ENCODE results near the gene ENO2.
A peak's percentile ranks its signal among the peaks of the same experiment; 100 is the strongest.

Gene ENO2

DNA sequence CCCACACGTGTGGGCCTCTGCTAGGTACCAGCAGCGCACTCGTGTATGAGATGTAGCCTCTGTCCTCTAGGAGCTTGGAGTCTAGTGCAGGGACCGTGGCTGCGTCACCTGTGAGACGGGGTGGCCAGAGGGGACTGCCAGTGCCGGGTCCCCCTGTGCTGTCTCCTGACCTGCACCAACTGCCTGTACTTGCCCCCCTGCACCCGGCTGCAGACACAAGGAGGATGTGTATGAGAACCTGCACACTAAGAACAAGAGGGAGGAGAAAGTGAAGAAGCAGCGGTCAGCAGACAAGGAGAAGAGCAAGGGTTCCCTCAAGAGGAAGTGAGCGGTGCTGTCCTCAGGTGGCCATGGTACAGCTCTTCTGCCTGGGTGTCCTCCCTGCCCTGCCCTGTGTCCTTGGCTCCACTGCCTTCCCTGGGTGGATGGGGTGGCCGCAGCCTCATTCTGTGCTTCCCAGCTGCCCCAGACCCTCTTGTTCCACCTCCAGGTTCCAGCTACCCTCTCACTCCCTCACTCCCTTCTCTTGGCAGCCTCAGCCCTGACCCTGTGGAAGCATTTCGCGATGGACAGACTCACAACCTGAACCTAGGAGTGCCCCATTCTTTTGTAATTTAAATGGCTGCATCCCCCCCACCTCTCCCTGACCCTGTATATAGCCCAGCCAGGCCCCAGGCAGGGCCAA lies 46.4 kb downstream of the ENO2 start:
- Histone ChIP-seq H3K27ac (ENCODE audit: low read length) (peak overlapping the region; percentile 43), H2AFZ (ENCODE audit: low read depth, low read length) (no peak overlapping the region), H3K4me3 (ENCODE audit: low read length) (peak overlapping the region; percentile 29; the same call in 1 of the 2 replicates), H3K4me2 (ENCODE audit: low read length) (peak overlapping the region; percentile 53), H3K36me3 (replicated peaks; ENCODE audit: low read depth, low read length) (peaks cover 43% of the 10 kb centered on the region), H4K20me1 (ENCODE audit: insufficient read depth, low read length) (no peaks in the 10 kb centered on the region), H3K9me3 (ENCODE audit: insufficient read depth, low read length) (no peaks in the 10 kb centered on the region), H3K27me3 (ENCODE audit: low read depth, low read length) (no peaks in the 10 kb centered on the region), H3K4me1 (ENCODE audit: low read length) (peaks cover 55% of the 10 kb centered on the region), H3K79me2 (ENCODE audit: low read length) (no peaks in the 10 kb centered on the region), H3K9ac (ENCODE audit: low read length) (peak overlapping the region; percentile 48; the same call in 1 of the 2 replicates)
- TF ChIP-seq EZH2phosphoT487 (IDR thresholded peaks at IDR 0.05; ENCODE audit: low read depth) = no peak
- TF ChIP-seq, protein P1, sequence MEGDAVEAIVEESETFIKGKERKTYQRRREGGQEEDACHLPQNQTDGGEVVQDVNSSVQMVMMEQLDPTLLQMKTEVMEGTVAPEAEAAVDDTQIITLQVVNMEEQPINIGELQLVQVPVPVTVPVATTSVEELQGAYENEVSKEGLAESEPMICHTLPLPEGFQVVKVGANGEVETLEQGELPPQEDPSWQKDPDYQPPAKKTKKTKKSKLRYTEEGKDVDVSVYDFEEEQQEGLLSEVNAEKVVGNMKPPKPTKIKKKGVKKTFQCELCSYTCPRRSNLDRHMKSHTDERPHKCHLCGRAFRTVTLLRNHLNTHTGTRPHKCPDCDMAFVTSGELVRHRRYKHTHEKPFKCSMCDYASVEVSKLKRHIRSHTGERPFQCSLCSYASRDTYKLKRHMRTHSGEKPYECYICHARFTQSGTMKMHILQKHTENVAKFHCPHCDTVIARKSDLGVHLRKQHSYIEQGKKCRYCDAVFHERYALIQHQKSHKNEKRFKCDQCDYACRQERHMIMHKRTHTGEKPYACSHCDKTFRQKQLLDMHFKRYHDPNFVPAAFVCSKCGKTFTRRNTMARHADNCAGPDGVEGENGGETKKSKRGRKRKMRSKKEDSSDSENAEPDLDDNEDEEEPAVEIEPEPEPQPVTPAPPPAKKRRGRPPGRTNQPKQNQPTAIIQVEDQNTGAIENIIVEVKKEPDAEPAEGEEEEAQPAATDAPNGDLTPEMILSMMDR (IDR thresholded peaks at IDR 0.05; ENCODE audit: low read depth, low read length) = peak; percentile 41

DNA sequence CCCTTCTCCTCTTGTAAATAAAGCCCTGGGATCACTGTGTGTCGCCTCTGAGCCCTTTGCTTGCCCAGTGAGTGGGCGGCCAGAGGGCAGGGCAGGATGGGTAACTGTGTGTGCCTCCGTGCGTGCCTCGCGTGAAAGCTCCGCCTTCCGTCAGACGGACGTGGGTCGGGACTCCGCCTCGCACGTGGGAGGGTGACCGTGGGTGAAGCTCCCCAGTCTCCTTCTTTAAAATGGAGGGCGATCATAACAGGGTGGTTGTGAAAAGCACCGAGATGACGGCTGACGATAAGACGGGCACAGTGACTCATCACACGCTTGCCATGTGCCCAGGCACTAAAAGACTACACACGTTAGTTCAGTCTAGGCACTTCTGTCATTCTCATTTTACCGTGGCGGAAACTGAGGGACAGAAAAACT lies 46.9 kb downstream of the ENO2 start:
- H3K27ac ChIP-seq (ENCODE audit: low read length) = peak overlapping the region; percentile 43
- peak overlapping the region; percentile 29; the same call in 1 of the 2 replicates for H3K4me3 ChIP-seq (ENCODE audit: low read length)
- H2AFZ ChIP-seq (ENCODE audit: low read depth, low read length) = no peak overlapping the region
- peak overlapping the region; percentile 53 for H3K4me2 ChIP-seq (ENCODE audit: low read length)
- peaks cover 43% of the 10 kb centered on the region for H3K36me3 ChIP-seq (replicated peaks; ENCODE audit: low read depth, low read length)
- peak overlapping the region; percentile 48; the same call in 1 of the 2 replicates for H3K9ac ChIP-seq (ENCODE audit: low read length)
- peaks cover 55% of the 10 kb centered on the region for H3K4me1 ChIP-seq (ENCODE audit: low read length)
- TF ChIP-seq, protein P1 (IDR thresholded peaks at IDR 0.05; ENCODE audit: low read depth, low read length) = no peak
- TF ChIP-seq EZH2phosphoT487 (IDR thresholded peaks at IDR 0.05; ENCODE audit: low read depth) = no peak
- no peaks in the 10 kb centered on the region for H3K79me2 ChIP-seq (ENCODE audit: low read length)
- no peaks in the 10 kb centered on the region for H4K20me1 ChIP-seq (ENCODE audit: insufficient read depth, low read length)
- H3K9me3 ChIP-seq (ENCODE audit: insufficient read depth, low read length) = no peaks in the 10 kb centered on the region
- no peaks in the 10 kb centered on the region for H3K27me3 ChIP-seq (ENCODE audit: low read depth, low read length)

DNA sequence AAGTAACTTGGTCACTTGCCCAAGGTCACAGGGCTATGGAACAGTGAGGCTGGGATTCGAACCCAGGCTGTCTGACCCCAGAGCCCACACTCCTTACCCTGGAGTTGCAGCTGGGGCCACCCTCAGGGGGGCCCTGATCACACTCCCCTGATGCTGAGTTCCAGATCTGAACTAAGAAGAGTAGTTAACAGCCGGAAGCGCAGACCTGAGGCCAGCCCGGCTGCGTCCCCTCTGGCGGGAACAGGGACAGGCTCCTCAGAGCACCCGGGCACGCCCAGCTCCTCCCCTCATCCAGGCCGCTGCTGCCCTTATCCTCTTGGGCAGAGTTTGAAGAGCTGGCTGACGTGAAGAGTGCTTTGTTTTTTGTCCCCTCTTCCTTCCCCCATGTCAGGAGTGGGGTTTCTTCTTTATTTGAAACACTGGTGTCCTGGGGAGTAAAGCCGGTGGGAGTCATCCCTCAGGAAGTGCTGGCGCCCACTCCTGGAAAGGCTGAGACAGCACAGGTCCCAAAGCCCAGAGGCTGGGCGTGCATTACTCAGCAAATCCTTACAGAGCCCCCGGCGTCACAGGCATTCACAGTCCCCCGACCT lies 47.4 kb downstream of the ENO2 start:
- peaks cover 55% of the 10 kb centered on the region for H3K4me1 ChIP-seq (ENCODE audit: low read length)
- no peaks in the 10 kb centered on the region for H3K27me3 ChIP-seq (ENCODE audit: low read depth, low read length)
- TF ChIP-seq, protein P1 (IDR thresholded peaks at IDR 0.05; ENCODE audit: low read depth, low read length) = peak; percentile 40
- no peak for TF ChIP-seq EZH2phosphoT487 (IDR thresholded peaks at IDR 0.05; ENCODE audit: low read depth)
- peak overlapping the region; percentile 48; the same call in 1 of the 2 replicates for H3K9ac ChIP-seq (ENCODE audit: low read length)
- no peak overlapping the region for H2AFZ ChIP-seq (ENCODE audit: low read depth, low read length)
- peak overlapping the region; percentile 43 for H3K27ac ChIP-seq (ENCODE audit: low read length)
- H3K4me3 ChIP-seq (ENCODE audit: low read length) = peak overlapping the region; percentile 29; the same call in 1 of the 2 replicates
- H3K9me3 ChIP-seq (ENCODE audit: insufficient read depth, low read length) = no peaks in the 10 kb centered on the region
- H3K4me2 ChIP-seq (ENCODE audit: low read length) = peak overlapping the region; percentile 53
- peaks cover 45% of the 10 kb centered on the region for H3K36me3 ChIP-seq (replicated peaks; ENCODE audit: low read depth, low read length)
- H4K20me1 ChIP-seq (ENCODE audit: insufficient read depth, low read length) = no peaks in the 10 kb centered on the region
- no peaks in the 10 kb centered on the region for H3K79me2 ChIP-seq (ENCODE audit: low read length)

DNA sequence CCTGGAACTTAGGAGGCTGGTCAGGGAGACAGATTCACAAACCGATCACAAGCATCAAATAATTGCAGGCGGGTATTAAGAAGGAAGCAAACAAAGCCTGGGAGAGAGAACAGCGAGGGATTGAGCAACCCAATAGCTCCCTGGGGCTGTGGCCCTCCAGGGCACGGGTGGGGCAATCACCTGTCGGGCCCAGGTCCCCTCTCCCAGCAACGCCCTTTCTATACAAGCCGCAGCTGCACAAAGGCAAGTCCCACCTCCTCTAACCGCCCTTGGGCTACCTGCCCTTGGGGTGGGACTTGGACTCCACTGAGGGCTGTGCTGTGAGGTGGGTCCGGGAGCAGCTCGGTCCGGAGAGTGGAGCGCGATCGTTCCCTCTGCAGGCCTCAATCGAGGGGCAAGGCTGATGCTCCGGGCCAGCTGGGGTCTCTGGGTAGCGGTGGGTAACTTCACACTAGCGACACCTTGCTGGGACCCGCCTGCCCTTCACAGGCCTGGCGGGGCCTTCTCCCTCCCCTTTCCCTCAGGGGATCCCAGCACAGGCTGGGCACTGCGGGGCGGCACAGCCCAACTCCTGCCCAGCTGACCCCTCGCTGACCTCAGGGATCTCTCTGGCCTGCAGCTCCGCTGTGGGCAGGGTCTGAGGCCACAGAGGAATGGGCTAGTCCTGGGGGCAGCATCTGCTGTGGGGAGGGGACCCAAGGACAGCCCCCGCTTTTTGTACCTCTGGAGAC lies 48.1 kb downstream of the ENO2 start:
- Histone ChIP-seq H3K9ac (ENCODE audit: low read length) (peak overlapping the region; percentile 48; the same call in 1 of the 2 replicates), H3K9me3 (ENCODE audit: insufficient read depth, low read length) (no peaks in the 10 kb centered on the region), H4K20me1 (ENCODE audit: insufficient read depth, low read length) (no peaks in the 10 kb centered on the region), H3K4me3 (ENCODE audit: low read length) (no peak overlapping the region), H3K79me2 (ENCODE audit: low read length) (no peaks in the 10 kb centered on the region; the same call in 1 of the 2 replicates), H3K4me2 (ENCODE audit: low read length) (peak overlapping the region; percentile 53), H2AFZ (ENCODE audit: low read depth, low read length) (no peak overlapping the region), H3K36me3 (replicated peaks; ENCODE audit: low read depth, low read length) (peaks cover 49% of the 10 kb centered on the region), H3K27me3 (ENCODE audit: low read depth, low read length) (no peaks in the 10 kb centered on the region), H3K4me1 (ENCODE audit: low read length) (peaks cover 55% of the 10 kb centered on the region), H3K27ac (ENCODE audit: low read length) (0 out of 2 replicates have a peak overlapping the region, but pooled peaks have one; percentile 43)
- no peak for TF ChIP-seq EZH2phosphoT487 (IDR thresholded peaks at IDR 0.05; ENCODE audit: low read depth)
- TF ChIP-seq, protein P1 (IDR thresholded peaks at IDR 0.05; ENCODE audit: low read depth, low read length) = no peak; the same call in 1 of the 2 replicates

All from OCI-LY3 (cell line).